K562 (cell line): Measurements from ENCODE around the gene C1GALT1C1. TPM values are rescaled to one million over a fixed set of nuclear protein-coding genes. Genes with fewer than 3 reads are reported as not detected.

Experiments
- CREBBP ChIP-seq: IDR thresholded peaks from one replicate; pipeline ENCODE4 v1.6.1; 2012; ENCODE audit warnings: low read depth, mild to moderate bottlenecking, control low read depth, inconsistent platforms, low read length
- ETV6 ChIP-seq, 3 experiments: fragments of 150-350 bp in 1 of 3; sonication (generic) in 1 of 3; formaldehyde crosslinking in 1 of 3; IDR thresholded peaks; 2 replicates each; pipeline versions ENCODE4 v1.6.1 to v1.8.0; 2014 to 2022; ENCODE audit warnings: borderline replicate concordance in 2 of 3, low read depth in 2 of 3, antibody characterized with exemption in 1 of 3, low read length in 1 of 3, mild to moderate bottlenecking in 1 of 3, missing genetic modification reagents in 1 of 3
- GABPB1 ChIP-seq: sonication (generic); formaldehyde crosslinking; IDR thresholded peaks from 2 replicates; pipeline ENCODE4 v1.8.0; 2022; ENCODE audit warnings: mild to moderate bottlenecking, missing genetic modification reagents
- HINFP ChIP-seq: fragments of 450-650 bp; conservative IDR thresholded peaks from 2 replicates; pipeline ENCODE4 v1.6.1; 2016; ENCODE audit warnings: missing genetic modification characterization, low read depth, mild to moderate bottlenecking, control low read depth, missing compliant biosample characterization
- MEF2D ChIP-seq: conservative IDR thresholded peaks from 2 replicates; pipeline ENCODE4 v1.6.1; 2016; ENCODE audit warnings: low read depth, missing genetic modification characterization, missing compliant biosample characterization
- NEUROD1 ChIP-seq: fragments of 150-350 bp; IDR thresholded peaks from 2 replicates; pipeline ENCODE4 v1.6.1; 2014; ENCODE audit warnings: borderline replicate concordance, low read length, low read depth; ENCODE audit not compliant: partially characterized antibody
- NKRF ChIP-seq: fragments of 450-650 bp; IDR thresholded peaks from 2 replicates; pipeline ENCODE4 v1.6.1; 2016; ENCODE audit warnings: borderline replicate concordance
- OTX1 ChIP-seq: fragments of 450-650 bp; formaldehyde crosslinking; IDR thresholded peaks from 2 replicates; pipeline ENCODE4 v1.4.0; 2022; ENCODE audit warnings: mild to moderate bottlenecking
- SAFB ChIP-seq: fragments of 200-400 bp; formaldehyde crosslinking; IDR thresholded peaks from 2 replicates; pipeline ENCODE4 v1.6.1; 2017; ENCODE audit warnings: low read depth, low read length, borderline replicate concordance
- SRSF9 ChIP-seq: fragments of 200-400 bp; formaldehyde crosslinking; IDR thresholded peaks from 2 replicates; pipeline ENCODE4 v1.6.1; 2017; ENCODE audit warnings: low read depth, low read length, borderline replicate concordance
- THRA ChIP-seq: fragments of 450-650 bp; IDR thresholded peaks from 2 replicates; pipeline ENCODE4 v1.6.1; 2017; ENCODE audit warnings: mild to moderate bottlenecking, moderate library complexity
- ZNF407 ChIP-seq: fragments of 450-650 bp; IDR thresholded peaks from 2 replicates; pipeline ENCODE4 v1.6.1; 2016; ENCODE audit warnings: low read depth
- ZNF644 ChIP-seq: fragments of 200-800 bp; sonication (Bioruptor generic); IDR thresholded peaks from 2 replicates; pipeline ENCODE4 v1.6.1; 2016; ENCODE audit warnings: low read depth, missing genetic modification characterization, missing compliant biosample characterization
- polyA plus RNA-seq, 8 experiments: library from polyadenylated mRNA; depleted of rRNA in 4 of 8; stranded (reverse) in 5 of 8; unstranded in 3 of 8; fragments of >200 nt; fragmentation: Nextera tagmentation in 2 of 8; fragmentation: Illumina TruSeq in 1 of 8; extraction: Ambion mirVana in 2 of 8; extraction: Trizol in 1 of 8; gene quantifications; 2 replicates each; pipeline versions ENCODE4 v1.2.1 to v1.2.3, GENCODE V29; 2011 to 2014; ENCODE audit warnings: inconsistent platforms in 1 of 8, missing spikeins in 1 of 8
- total RNA-seq, 7 experiments: library from RNA; depleted of rRNA in 6 of 7; stranded (reverse); fragments of >200 nt in 6 of 7; fragmentation: Illumina TruSeq in 2 of 7; extraction: Trizol in 2 of 7; gene quantifications; 2 replicates each; pipeline versions ENCODE4 v1.2.1 to v1.2.3, GENCODE V29; 2011 to 2021; ENCODE audit warnings: low replicate concordance in 1 of 7

C1GALT1C1 gene
- total and polyA plus RNA-seq, 9 of the 15 experiments (the other 6 are each of a cell fraction or from before 2014, with no cell fraction given) = 9.6 to 49.4 (median 17.1) TPM

- TF ChIP-seq THRA (no peak), CREBBP (no peak), ZNF644 (tag) (no peak), OTX1 (CRISPR knock-in tag) (no peak), NKRF (peak; percentile 61; the same call in 1 of the 2 replicates), MEF2D (tag) (no peak), SAFB (no peak), GABPB1 (peak; percentile 46; the same call in 1 of the 2 replicates), ZNF407 (peak; percentile 95), SRSF9 (no peak), ETV6 (IDR thresholded peaks at IDR 0.05; ENCODE audit: borderline replicate concordance in 1 of 2, low read depth in 2 of 2, low read length in 1 of 2) (0 out of 4 replicates have a peak, but pooled peaks have one; percentile 13 to 47), ETV6 (CRISPR knock-in tag; IDR thresholded peaks at IDR 0.05; ENCODE audit: borderline replicate concordance) (no peak), HINFP (tag) (no peak), NEUROD1 (peak; percentile 69)
Measured at GRCh38 chrX:120603707-120604360, 26.0 kb downstream of the C1GALT1C1 start, which contains the start of gene MCTS1 (continued).
